KOPT-K1 (cell line): Measurements from ENCODE around the gene GALE.
A peak's percentile ranks its signal among the peaks of the same experiment; 100 is the strongest.
"Not testable (repeated sequence)": the region's sequence is repeated elsewhere in the genome, so short reads cannot be mapped to it uniquely, and the experiment has no call there.

ENCODE experiments used
- H3K27ac ChIP-seq: fragments of 200-600 bp; sonication (generic); 2 replicates; pipeline ENCODE4 v1.5.1; 2016; ENCODE audit warnings: antibody characterized with exemption, mild to moderate bottlenecking, low read depth, low read length; ENCODE audit not compliant: poor library complexity, severe bottlenecking
- H3K36me3 ChIP-seq: fragments of 200-600 bp; sonication (generic); 2 replicates; pipeline ENCODE4 v1.5.1; 2017; ENCODE audit warnings: antibody characterized with exemption, mild to moderate bottlenecking, low read length, moderate library complexity; ENCODE audit not compliant: insufficient read depth
- H3K9me3 ChIP-seq: fragments of 200-600 bp; sonication (generic); 2 replicates; pipeline ENCODE4 v1.5.1; 2017; ENCODE audit warnings: antibody characterized with exemption, low read length, mild to moderate bottlenecking; ENCODE audit not compliant: insufficient read depth, poor library complexity, severe bottlenecking

GALE gene

GRCh38 chr1:23799570-23800399 is 769 bp downstream of the GALE start:
- Histone ChIP-seq H3K27ac (peak overlapping the region; percentile 72), H3K36me3 (peaks cover 37% of the 10 kb centered on the region), H3K9me3 (no peaks in the 10 kb centered on the region)

- Histone ChIP-seq H3K36me3 (peaks cover 43% of the 10 kb centered on the region), H3K27ac (no peak overlapping the region), H3K9me3 (no peaks in the 10 kb centered on the region)
Observed at GRCh38 chr1:23799255-23799569, 1.3 kb downstream of the GALE start.

GRCh38 chr1:23798662-23799142 is 1.9 kb downstream of the GALE start:
- H3K27ac ChIP-seq: no peak overlapping the region
- peaks cover 46% of the 10 kb centered on the region for H3K36me3 ChIP-seq
- no peaks in the 10 kb centered on the region for H3K9me3 ChIP-seq

- Histone ChIP-seq H3K27ac (no peak overlapping the region), H3K9me3 (no peaks in the 10 kb centered on the region), H3K36me3 (peaks cover 54% of the 10 kb centered on the region)
Observed at GRCh38 chr1:23797478-23798448, 2.8 kb downstream of the GALE start.

GRCh38 chr1:23796466-23797271 is 3.9 kb downstream of the GALE start:
- Histone ChIP-seq H3K36me3 (peaks cover 57% of the 10 kb centered on the region), H3K27ac (no peak overlapping the region), H3K9me3 (no peaks in the 10 kb centered on the region)

- H3K27ac ChIP-seq: no peak overlapping the region
- peaks cover 57% of the 10 kb centered on the region for H3K36me3 ChIP-seq
- H3K9me3 ChIP-seq: no peaks in the 10 kb centered on the region
Observed at GRCh38 chr1:23795676-23796465, 4.7 kb downstream of the GALE start.

GRCh38 chr1:23794732-23795182 is 5.8 kb downstream of the GALE start:
- not testable (repeated sequence) for H3K27ac ChIP-seq, H3K9me3 ChIP-seq
- peaks cover 57% of the 10 kb centered on the region for H3K36me3 ChIP-seq

- Histone ChIP-seq H3K27ac (no peak overlapping the region), H3K36me3 (peaks cover 58% of the 10 kb centered on the region), H3K9me3 (no peaks in the 10 kb centered on the region)
Observed at GRCh38 chr1:23793861-23794731, 6.5 kb downstream of the GALE start.

GRCh38 chr1:23793018-23793781 is 7.4 kb downstream of the GALE start:
- no peaks in the 10 kb centered on the region for H3K9me3 ChIP-seq
- no peak overlapping the region for H3K27ac ChIP-seq
- H3K36me3 ChIP-seq: peaks cover 59% of the 10 kb centered on the region

GRCh38 chr1:23792151-23792945 is 8.2 kb downstream of the GALE start:
- Histone ChIP-seq H3K27ac (peak overlapping the region; percentile 71), H3K36me3 (peaks cover 59% of the 10 kb centered on the region), H3K9me3 (no peaks in the 10 kb centered on the region)

- peak overlapping the region; percentile 71 for H3K27ac ChIP-seq
- H3K9me3 ChIP-seq: no peaks in the 10 kb centered on the region
- peaks cover 60% of the 10 kb centered on the region for H3K36me3 ChIP-seq
Observed at GRCh38 chr1:23791516-23792047, 9.0 kb downstream of the GALE start.
